HFFc6 (cell line): ENCODE measurements around the gene PTPDC1. TPM values are rescaled to one million over a fixed set of nuclear protein-coding genes. Genes with fewer than 3 reads are reported as not detected.
A peak's percentile ranks its signal among the peaks of the same experiment; 100 is the strongest.

Experiments used
- DNase-seq: peaks from one replicate; pipeline ENCODE4 v3.0.0-alpha.2; 2018
- H3K27ac Mint-ChIP-seq: 2 replicates; pipeline ENCODE4 v1.8.0; 2020; ENCODE audit warnings: mild to moderate bottlenecking, mixed read lengths
- H3K27me3 Mint-ChIP-seq: 2 replicates; pipeline ENCODE4 v1.8.0; 2021; ENCODE audit warnings: mild to moderate bottlenecking, moderate library complexity, mixed read lengths; ENCODE audit not compliant: insufficient read depth
- H3K36me3 Mint-ChIP-seq: 2 replicates; pipeline ENCODE4 v1.8.0; 2021; ENCODE audit warnings: low read depth, mixed read lengths
- H3K4me1 Mint-ChIP-seq: 2 replicates; pipeline ENCODE4 v1.8.0; 2020; ENCODE audit warnings: low read depth, mixed read lengths
- H3K4me3 Mint-ChIP-seq: 2 replicates; pipeline ENCODE4 v1.8.0; 2020; ENCODE audit warnings: mild to moderate bottlenecking, moderate library complexity, mixed read lengths
- H3K9me3 Mint-ChIP-seq: 2 replicates; pipeline ENCODE4 v1.8.0; 2020; ENCODE audit warnings: mild to moderate bottlenecking, mixed read lengths
- CTCF ChIP-seq: fragments of 200-600 bp; sonication (generic); IDR thresholded peaks from 2 replicates; pipeline ENCODE4 v1.5.0; 2021; ENCODE audit warnings: antibody characterized with exemption, mild to moderate bottlenecking
- total RNA-seq, 6 experiments: library from RNA; stranded (reverse); fragmentation: NEBNext Ultra II Directional; extraction: Animal tissue kit (Norgen Biotek cat#: 25700); gene quantifications; 2 replicates in 1 of 6; 3 replicates in 5 of 6; pipeline ENCODE4 v1.2.3, GENCODE V29; 2021

PTPDC1 gene
- total RNA-seq, 6 experiments from 2014 or later: 2.3 to 3.1 (median 2.9) TPM

GRCh38 chr9:94150890-94151650 is 66.8 kb downstream of the PTPDC1 start:
- H3K4me1 Mint-ChIP-seq: peaks cover 9% of the 10 kb centered on the region
- H3K27me3 Mint-ChIP-seq: peaks cover 17% of the 10 kb centered on the region; the same call in 1 of the 2 replicates
- no peak for DNase-seq
- no peak overlapping the region for H3K4me3 Mint-ChIP-seq
- no peak overlapping the region for H3K27ac Mint-ChIP-seq
- no peaks in the 10 kb centered on the region for H3K36me3 Mint-ChIP-seq
- no peaks in the 10 kb centered on the region for H3K9me3 Mint-ChIP-seq
- no peak for TF ChIP-seq CTCF

- no peak overlapping the region for H3K27ac Mint-ChIP-seq
- H3K4me3 Mint-ChIP-seq: no peak overlapping the region
Measured at GRCh38 chr9:94153905-94154304, 69.6 kb downstream of the PTPDC1 start.

GRCh38 chr9:94156348-94157049 is 72.2 kb downstream of the PTPDC1 start:
- DNase-seq: no peak
- no peak overlapping the region for H3K27ac Mint-ChIP-seq

More at GRCh38 chr9:94153905-94154304, 69.6 kb downstream of the PTPDC1 start:
- Mint-ChIP-seq H3K9me3 (no peaks in the 10 kb centered on the region), H3K27me3 (peaks cover 14% of the 10 kb centered on the region; the same call in 1 of the 2 replicates), H3K36me3 (no peaks in the 10 kb centered on the region), H3K4me1 (peaks cover 17% of the 10 kb centered on the region)
- no peak for DNase-seq
- TF ChIP-seq CTCF: no peak

GRCh38 chr9:94157050-94157801 is 73.0 kb downstream of the PTPDC1 start:
- Mint-ChIP-seq H3K4me1 (peaks cover 12% of the 10 kb centered on the region; the same call in 1 of the 2 replicates), H3K9me3 (no peaks in the 10 kb centered on the region), H3K4me3 (no peak overlapping the region), H3K27ac (no peak overlapping the region), H3K27me3 (peaks cover 7% of the 10 kb centered on the region; the same call in 1 of the 2 replicates), H3K36me3 (no peaks in the 10 kb centered on the region)
- peak; percentile 19 for DNase-seq
- TF ChIP-seq CTCF: no peak

More at GRCh38 chr9:94156348-94157049, 72.2 kb downstream of the PTPDC1 start:
- H3K4me3 Mint-ChIP-seq: no peak overlapping the region
- H3K4me1 Mint-ChIP-seq: peaks cover 12% of the 10 kb centered on the region; the same call in 1 of the 2 replicates
- TF ChIP-seq CTCF: no peak
- no peaks in the 10 kb centered on the region for H3K36me3 Mint-ChIP-seq
- no peaks in the 10 kb centered on the region for H3K9me3 Mint-ChIP-seq
- peaks cover 7% of the 10 kb centered on the region; the same call in 1 of the 2 replicates for H3K27me3 Mint-ChIP-seq

Other genes with a start within 250 kb of the PTPDC1 start
- gene BARX1, start 129.1 kb upstream of the PTPDC1 start, total RNA-seq: not detected
- 1 to 10 TPM; 1.1 to 2.0 (median 1.8) TPM for gene ZNF169, start 174.8 kb downstream of the PTPDC1 start, total RNA-seq
- gene NUTM2F, start 244.2 kb downstream of the PTPDC1 start, total RNA-seq: not detected